NCI-H1105 treated with DMSO at 0.1 percent for 48 hours (cell line): Measurements from ENCODE around the gene ATP5F1D.

Experiments used
- DNase-seq: peaks from one replicate; lab custom pipeline; 2025; lab: John Stamatoyannopoulos, UW

Gene ATP5F1D

DNA sequence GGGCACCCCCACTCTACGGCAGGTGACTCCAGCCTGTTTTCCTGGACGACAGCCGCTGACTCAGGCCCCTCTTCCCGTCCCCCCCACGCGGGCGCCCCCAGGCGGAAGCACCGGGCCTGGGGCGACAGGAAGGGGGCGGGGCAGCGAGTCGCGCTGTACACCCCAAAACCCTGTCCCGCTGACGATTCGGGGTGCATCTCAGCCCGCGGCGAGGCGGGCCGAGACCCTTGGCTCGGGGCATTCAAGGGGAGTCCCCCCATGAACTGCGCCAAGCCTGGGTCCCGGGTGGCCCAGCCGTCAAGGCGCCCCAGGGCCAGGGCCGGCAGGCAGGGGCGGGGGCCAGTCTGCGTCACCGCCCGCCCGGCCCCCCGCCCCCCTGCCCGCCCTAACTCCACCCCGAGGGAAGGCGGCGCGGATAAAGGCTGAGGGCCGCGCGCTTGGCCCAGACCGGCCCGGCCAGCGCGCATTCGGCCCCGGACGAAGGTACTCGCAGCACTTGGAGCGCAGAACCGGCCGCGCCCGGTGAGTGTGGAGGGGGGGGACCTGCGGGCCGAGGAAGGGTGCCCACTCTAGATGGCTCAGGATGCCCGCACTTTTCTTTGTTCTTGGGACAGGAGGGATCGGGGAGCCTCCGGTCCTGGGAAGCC lies 6.7 kb downstream of the ATP5F1D start, which contains the start of gene MIDN:
MIDN (plus strand) TSS at position 445 of the 647 bp plus-strand sequence. CDS start 1,714 bp downstream, outside the sequence.
- DNase-seq, result peak; percentile 44

DNA sequence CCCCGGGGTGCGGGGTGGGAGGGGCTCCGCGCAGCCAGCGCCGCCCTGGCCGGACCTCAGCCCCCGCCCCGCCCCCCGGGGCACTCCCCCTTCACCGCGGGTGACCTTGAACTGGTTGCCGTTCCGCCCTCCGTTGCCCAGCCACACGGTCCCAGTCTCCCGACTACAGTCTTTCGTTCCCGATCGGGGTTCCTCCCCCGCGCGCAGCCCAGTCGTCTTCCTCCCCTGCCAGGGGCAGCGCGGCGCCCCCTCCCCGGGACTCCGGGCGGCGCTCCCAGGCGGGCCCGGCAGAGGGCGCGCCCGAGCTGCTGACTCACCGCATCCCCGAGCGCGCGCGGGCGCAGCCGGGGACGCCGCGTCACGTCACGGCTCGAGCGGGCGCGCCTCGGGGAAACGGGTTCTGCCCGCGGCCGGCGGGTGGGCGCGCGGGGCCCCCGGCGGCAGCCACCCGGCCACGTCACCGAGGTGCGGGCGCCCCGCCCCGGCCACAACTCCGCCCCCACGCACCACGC lies 7.3 kb downstream of the ATP5F1D start:
- peak; percentile 58 for DNase-seq

DNA sequence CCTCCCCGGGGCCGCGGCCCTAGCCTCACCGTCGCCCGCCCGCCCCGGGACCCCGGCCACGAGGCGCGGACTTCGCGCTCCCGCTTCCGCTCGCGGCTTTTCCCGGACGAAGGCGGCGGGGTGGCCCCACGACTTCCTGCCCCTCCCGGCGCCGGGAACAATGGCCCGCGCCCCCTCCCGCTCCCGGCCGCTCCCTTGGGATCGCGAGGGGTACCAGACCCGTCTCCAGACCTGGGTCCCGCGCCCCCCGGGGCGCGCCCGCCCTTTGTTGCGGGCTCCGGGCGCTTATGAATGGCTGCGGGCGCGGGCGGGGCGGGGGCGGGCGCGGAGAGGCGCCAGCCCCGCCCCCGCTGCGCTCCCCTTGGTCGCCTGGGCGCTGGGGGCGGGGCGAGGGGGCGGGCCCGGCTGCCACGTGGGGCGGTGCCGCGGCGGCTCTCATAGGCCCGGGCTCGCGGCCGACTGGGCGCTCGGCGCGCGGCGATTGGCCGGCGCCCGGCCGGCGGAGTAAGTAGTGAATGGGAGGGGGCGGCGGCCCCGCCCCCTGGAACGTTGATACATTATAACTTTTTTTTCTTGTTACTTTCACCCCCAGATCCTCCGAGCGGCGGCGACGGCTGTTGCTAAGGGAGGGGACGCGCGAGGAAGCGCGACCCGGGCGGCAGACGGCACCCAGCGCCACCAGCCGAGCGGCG lies 7.9 kb downstream of the ATP5F1D start:
- DNase-seq, result peak; percentile 94

DNA sequence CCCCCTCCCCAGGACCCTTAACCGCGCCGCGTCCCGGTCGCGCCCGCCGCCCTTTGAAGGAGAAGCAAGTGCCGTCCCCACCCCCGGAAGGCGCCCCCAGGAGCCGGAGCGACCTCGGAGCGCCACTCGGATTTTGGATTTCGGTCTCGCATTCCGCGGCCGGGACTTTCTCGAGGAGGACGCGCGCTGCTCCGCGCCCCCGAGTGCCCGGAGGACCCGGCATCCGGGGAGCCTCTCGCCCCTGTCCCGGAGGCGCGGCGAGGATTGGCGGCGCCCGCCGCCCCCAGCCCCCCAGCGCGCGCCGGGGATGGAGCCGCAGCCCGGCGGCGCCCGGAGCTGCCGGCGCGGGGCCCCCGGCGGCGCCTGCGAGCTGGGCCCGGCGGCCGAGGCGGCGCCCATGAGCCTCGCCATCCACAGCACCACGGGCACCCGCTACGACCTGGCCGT lies 8.5 kb downstream of the ATP5F1D start:
- no peak for DNase-seq

DNA sequence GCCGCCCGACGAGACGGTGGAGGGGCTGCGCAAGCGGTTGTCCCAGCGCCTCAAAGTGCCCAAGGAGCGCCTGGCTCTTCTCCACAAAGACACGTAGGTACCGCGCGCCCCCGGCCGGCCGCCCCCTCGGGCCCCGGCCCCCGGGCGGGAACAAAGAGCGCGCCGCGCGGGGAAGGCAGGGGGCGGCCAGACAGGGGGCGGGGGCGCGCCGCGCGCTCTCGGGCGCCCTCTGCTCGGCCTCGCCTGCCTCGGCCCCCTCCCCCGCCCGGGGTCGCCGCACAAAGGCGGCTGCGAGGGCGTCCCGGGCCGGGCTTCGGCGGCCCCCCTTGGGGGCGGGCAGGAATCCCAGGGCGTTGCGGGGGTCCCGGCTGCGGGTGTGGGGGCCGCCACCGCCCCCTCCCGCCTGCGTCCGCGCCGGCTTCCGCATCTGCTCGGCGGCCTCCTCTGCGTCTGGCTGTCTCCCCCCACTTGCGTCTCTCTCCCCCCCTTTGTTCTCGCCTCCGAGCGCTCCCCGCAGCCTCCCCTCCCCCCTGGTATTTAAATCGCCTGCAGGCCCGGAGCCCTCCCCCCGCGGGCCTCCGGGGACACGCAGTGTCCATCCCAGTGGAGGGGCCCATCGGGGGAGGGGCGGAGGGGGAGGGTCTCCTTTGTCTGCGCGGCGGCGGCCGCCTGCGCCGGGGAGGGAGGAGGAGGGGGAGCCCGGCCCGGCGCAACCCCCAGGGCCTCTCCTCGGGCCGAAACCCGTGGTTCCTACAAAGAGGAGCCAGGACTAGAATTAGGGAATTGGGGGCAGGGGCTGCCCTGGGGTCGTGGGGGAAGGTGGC lies 9.1 kb downstream of the ATP5F1D start:
- DNase-seq, result peak; percentile 52

DNA sequence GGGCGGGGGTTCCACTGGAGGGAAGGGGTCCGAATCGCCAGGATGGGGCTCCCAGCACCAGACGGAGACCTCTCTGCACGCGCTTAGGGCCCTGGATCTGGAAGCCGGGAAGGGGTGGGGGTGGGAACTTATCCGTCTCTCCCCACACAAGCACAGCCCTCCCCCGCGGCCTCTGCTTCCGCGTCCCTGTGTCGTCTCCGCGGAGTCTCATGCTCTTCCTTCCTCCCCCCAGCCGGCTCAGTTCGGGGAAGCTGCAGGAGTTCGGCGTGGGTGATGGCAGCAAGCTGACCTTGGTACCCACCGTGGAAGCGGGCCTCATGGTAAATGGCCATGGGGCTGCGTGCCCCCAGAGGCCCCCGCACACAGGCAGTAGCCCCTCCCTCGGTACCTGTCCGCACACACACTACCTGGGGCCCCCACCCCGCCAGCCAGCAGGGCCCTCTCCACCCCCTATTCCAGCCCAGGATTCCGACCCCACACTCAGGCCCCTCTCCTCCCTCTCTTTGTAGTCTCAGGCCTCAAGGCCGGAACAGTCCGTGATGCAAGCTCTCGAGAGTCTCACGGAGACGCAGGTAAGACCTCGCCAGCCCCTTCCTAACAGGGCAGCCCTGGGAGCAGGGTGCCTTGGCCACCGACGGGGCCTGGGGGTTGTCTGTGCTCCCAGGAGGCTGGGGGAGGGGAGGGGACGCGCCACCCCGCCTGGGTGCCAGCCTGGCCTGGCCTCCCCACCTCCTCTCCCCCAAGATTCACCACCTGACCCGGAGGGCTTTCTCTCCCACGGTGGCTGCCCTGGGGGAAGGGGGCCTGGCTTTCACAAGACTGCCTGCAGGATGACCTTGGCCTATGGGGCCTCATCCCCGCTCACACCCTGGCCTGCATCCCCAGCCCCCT lies 10.0 kb downstream of the ATP5F1D start:
- no peak for DNase-seq

DNA sequence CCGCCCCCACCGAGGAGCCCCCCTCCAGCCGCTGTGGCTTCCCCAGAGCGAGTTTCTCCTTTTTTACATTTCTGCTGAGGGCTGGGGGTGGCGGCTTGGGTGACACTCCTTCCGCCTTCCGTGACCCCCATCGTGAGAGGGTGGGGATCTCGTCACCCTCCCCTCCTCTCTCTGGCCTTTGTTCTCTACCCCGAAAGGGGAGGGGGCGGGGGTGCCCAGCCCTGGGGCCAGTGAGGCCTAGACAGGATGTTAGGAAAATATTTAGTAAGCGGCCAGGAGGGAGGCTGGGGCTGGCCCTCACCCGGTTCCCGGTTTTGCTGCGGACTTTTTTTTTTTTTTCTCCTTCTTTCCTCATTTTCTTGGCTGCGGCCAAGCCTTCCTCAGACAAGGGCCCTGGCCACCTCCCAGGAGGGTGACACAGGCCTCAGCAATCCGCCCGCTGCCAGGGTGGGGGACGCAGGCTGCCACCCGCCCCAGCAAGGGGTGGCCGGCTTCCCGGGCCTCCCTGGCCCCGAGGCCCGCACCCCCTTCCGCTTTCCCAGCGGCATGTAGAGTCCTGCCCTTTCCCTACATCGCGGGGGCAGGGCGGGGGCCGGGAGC lies 10.8 kb downstream of the ATP5F1D start:
- no peak for DNase-seq

DNA sequence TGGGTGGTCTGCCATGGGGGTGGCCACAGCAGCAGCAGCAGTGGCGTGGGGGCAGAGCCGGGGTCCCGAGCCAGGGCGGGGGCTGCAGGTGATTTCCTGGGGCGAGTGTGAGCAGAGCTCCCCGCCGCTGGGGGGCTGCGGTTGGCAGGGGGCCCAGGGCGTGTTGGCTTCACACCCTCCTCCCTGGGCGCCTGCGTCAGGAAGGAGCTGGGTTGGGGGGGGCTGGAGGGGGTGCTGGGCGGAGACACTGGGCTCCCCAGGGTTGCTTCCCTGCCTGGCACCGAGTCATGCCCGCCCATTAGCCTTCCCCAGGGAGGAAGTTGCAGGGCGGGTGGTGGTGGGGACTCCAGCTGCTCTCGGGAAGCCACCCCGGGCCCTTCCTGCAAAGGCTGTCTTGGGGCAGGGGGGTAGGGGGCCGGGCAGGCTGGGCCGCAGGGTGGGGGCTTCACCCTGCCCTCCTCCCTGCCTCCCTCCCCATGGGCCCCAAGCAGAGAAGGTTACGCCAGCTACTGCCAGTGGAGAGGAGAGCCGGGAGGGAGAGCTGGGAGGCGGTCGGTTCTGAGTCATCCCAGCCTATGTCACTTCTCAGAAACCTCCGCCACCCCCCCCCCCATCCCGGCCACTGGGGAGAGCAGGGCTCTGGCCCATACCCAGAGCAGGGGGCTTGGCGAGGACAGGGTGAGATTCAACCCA lies 11.4 kb downstream of the ATP5F1D start:
- no peak for DNase-seq

DNA sequence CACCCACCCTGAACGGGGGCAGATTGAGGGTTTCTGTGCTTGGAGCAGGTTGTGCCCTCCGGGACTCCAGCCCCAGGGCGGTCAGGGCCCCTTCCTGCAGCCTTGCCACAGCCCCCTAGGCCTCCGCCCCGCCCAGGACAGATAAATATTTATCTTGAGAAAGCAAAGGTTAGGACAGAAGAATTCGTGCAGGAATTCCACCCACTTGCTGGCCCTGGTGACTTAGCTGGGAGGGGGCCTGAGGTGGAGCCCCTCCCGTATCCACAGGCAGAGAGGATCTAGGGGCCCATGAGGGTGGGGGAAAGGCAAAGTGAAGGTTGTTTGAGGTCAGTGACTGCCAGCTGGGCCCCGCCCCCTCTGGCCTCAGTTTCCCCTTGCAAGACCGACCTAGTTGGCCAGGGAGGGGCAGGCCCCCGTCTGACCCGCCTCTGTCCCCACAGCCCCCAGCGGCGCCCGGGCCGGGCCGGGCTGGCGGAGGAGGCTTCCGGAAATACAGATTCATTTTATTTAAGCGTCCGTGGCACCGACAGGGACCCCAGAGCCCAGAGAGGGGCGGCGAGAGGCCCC lies 12.0 kb downstream of the ATP5F1D start:
- no peak for DNase-seq

DNA sequence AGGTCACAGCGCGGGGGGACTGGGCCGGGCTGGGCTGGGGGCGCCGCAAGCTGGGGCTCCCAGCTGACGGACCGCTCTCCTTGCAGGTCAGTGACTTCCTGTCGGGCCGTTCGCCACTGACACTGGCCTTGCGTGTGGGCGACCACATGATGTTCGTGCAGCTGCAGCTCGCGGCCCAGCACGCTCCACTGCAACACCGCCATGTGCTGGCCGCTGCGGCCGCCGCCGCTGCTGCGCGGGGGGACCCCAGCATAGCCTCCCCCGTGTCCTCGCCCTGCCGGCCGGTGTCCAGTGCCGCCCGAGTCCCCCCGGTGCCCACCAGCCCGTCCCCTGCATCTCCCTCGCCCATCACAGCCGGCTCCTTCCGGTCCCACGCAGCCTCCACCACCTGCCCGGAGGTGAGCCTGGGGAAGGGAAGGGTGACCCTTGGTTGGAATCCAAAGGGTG lies 12.6 kb downstream of the ATP5F1D start:
- no peak for DNase-seq

DNA sequence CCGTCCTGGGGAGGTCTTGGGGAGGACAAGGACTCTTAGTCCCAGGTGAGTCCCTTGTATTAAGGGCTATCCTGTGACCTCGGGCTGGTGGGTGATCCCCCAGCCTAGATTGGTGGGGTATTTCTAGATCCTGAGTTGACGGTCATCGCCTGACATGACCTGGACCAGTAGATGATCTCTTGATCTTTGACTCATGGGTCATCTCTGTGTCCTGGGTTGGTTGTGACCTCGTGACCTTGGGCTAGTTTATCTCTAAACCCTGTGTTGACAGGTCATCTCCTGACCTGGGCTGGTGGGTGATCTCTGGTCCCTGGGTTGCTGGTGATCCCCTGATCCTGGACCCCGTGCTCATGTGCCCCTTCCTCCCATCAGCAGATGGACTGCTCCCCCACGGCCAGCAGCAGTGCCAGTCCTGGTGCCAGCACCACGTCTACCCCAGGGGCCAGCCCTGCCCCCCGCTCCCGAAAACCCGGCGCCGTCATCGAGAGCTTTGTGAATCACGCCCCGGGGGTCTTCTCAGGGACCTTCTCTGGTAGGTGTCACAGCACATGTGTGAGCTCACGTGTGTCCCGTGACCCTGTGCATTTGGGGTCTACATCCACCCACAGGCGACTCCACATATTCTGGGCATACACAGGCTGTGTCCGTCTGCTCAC lies 13.1 kb downstream of the ATP5F1D start:
- DNase-seq, result no peak

DNA sequence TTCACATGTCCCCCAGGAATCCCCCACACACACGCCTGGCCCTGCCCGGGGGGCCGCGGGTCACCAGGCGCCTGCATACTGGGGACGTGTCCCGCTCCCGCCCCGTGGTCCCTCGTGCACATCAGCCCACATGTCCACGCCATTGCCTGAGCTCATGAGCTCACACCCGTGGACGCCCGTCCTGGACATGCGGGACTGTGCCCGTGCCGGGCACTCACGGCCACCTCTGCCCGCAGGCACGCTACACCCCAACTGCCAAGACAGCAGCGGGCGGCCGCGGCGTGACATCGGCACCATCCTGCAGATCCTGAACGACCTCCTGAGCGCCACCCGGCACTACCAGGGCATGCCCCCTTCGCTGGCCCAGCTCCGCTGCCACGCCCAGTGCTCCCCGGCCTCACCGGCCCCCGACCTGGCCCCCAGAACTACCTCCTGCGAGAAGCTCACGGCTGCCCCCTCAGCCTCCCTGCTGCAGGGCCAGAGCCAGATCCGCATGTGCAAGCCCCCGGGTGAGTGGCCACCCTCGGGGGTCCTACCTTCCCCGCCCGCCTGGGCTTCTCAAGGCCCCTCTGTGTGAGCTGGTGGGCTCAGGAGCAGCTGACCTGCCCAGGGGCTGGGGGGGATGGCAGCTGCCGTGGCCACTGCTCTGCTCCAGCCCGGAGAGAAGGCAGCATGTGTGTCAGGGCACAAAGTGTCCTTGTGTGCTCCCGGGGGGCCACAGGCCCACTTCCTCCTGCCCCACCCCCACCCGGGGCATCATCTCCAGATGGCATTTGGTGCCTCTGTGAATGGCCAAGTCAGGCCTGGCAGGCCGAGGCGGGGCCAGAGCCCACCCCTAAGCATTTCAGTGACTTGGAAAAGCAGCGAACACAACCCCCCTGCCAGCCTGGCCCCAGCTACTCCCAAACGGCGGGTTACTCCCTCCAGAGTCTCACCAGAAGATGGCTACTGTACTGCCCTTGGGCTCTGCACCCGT lies 13.9 kb downstream of the ATP5F1D start:
- no peak for DNase-seq

DNA sequence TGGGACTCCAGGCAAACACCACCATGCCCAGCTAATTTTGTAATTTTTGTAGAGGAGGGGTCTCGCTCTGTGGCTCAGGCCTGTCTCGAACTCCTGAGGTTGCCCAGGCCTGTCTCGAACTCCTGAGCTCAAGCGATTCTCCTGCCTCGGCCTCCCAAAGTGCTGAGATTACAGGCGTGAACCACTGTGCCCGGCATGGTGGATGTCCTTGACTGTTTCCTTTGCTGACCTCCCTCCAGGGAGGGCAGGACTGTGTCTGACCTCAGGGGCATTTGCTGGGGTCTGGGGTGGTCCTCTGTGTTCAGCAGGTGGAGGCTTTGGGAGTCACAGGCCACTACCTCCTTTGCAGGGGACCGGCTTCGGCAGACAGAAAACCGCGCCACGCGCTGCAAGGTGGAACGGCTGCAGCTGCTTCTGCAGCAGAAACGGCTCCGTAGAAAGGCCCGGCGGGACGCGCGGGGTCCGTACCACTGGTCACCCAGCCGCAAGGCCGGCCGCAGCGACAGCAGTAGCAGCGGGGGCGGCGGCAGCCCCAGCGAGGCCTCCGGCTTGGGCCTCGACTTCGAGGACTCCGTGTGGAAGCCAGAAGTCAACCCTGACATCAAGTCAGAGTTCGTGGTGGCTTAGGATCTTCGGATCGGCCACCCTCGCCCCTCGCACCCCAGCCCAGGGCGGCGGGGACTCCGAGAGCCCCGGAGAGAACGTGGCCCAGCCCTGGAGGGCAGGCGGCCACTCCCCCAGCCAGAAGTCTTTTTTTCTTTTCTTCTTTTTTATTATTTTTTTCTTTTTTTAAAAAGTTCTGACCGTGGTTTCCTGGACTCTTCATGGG lies 15.3 kb downstream of the ATP5F1D start:
- DNase-seq, result no peak

DNA sequence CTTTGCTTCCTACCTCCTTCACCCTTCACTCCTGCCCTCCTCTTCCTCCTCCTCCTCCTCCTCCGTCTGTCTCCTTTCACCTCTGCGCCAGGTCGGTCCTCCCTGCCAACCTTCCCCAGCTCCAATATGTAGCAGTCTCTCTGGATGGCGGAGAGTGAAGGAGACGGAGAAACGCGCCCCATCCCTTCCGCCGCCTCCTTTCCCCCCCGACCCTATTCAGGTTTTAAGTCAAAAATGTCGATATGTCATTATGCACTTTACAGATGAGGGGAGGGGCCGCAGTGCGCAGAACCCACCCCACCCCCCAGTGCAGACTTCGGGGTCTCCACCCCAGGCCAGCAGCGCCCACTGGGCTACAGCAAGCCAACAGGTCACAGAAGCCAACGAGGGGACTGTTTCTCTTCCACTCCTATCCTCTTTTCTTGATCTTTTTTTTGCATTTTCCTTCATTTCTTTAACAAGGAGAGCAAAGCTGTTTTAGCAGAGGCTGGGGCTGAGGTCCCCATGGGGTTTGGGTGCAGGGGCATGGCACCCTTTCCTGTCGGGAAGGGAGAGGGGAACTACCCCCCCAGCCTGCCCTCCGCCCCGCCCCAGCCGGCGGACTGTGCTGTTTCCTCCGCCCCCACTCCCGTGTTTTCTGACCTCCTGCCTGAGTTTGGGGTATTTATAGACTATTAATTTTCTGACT lies 16.1 kb downstream of the ATP5F1D start:
- DNase-seq, result no peak

DNA sequence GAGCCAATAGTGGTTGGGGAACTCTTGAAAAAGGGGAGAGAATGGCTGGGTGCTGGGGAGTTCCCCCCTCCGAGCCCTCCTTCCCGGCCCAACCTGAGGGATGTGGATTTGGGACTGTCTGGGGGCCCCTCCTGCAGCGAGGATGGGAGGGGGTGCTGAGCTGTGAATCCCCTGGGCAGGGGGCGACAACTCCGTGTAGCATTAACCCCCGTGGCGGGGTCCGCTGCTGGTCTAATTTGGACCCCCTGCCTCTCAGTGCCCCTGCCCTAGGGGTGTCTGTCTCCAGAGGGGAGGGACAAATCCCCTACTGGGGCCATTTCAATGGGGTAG lies 16.6 kb downstream of the ATP5F1D start:
- no peak for DNase-seq

DNA sequence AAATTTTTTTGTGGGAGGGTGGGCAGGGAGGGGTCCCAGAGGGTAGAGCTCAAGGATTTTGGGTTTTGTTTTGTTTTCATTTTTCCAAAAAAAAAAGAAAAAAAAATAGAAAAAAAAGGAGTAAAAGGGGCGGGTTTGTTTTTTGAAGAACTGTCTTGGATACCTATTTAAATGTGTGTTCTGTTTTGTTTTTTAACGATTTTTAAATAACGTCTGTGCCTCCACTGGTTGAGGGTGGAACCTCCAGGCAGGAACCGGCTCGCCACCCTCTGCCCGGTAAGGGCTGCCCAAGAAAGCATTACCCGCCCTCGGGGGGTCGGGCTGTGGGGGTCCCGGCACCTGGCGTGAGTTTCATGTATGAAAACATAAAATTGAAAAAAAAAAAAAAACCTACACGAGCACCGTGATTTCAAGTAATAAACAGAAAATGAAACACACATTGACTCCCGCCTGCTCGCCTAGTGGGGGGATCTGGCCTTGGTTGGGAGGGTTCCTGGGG lies 17.2 kb downstream of the ATP5F1D start:
- DNase-seq, result no peak
